ENCODE measurements around the gene NIM1K.
A peak's percentile ranks its signal among the peaks of the same experiment; 100 is the strongest.

The NIM1K gene

DNA sequence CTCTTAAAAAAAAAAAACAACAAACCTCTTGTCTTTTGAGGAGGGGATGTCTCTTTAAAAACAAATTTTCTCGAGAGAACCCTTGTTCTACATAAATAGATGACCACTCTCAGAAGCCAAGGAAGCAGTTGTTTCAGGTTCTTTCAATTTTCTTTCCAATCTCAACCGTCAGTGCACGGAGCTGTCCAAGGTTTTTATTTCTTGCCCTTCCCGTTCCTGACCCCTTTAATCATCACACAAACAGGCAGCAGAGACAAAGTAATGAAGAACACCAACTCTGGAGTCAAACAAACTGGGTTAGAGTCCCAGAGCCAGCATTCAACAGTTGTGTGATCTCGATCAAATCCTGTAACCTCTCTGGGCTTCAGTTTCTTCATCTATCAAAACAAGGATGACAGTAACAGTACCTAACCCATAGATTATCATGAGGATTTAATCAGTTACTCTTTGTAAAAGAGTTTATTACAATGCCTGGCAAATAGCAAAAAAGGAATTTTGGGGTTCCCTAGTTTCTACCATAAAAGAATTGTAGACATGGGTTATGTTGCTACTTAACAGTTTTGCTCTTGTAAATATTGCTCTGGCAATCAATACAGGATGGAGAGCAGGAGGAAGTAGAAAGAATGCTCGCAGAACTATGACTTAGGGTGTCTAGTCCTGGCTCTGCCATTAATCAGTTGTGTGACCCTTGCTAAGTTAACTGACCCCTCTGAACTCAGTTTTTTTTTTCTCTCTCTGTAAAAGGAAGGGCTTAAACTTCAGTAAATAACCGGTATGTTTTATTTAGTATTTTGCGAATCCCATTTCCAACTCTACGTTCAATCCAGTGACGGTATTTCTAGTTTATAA, 1.0 kb upstream of the NIM1K start:
- no peaks in the 10 kb centered on the region for H3K27me3 ChIP-seq
- H3K4me3 ChIP-seq: peak overlapping the region; percentile 49 to 70
- no peaks in the 10 kb centered on the region for H3K36me3 ChIP-seq
- peaks cover 0 to 28% (median 22%) of the 10 kb centered on the region in 4 donors for H3K4me1 ChIP-seq
- no peaks in the 10 kb centered on the region for H3K9me3 ChIP-seq
- H3K27ac ChIP-seq: no peak overlapping the region
- intact Hi-C loops (cut with DNase I; ENCODE audit: low total_unique reads): no loop called here
- no peak for DNase-seq
- TF ChIP-seq, protein P1, sequence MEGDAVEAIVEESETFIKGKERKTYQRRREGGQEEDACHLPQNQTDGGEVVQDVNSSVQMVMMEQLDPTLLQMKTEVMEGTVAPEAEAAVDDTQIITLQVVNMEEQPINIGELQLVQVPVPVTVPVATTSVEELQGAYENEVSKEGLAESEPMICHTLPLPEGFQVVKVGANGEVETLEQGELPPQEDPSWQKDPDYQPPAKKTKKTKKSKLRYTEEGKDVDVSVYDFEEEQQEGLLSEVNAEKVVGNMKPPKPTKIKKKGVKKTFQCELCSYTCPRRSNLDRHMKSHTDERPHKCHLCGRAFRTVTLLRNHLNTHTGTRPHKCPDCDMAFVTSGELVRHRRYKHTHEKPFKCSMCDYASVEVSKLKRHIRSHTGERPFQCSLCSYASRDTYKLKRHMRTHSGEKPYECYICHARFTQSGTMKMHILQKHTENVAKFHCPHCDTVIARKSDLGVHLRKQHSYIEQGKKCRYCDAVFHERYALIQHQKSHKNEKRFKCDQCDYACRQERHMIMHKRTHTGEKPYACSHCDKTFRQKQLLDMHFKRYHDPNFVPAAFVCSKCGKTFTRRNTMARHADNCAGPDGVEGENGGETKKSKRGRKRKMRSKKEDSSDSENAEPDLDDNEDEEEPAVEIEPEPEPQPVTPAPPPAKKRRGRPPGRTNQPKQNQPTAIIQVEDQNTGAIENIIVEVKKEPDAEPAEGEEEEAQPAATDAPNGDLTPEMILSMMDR (IDR thresholded peaks at IDR 0.05): no peak

DNA sequence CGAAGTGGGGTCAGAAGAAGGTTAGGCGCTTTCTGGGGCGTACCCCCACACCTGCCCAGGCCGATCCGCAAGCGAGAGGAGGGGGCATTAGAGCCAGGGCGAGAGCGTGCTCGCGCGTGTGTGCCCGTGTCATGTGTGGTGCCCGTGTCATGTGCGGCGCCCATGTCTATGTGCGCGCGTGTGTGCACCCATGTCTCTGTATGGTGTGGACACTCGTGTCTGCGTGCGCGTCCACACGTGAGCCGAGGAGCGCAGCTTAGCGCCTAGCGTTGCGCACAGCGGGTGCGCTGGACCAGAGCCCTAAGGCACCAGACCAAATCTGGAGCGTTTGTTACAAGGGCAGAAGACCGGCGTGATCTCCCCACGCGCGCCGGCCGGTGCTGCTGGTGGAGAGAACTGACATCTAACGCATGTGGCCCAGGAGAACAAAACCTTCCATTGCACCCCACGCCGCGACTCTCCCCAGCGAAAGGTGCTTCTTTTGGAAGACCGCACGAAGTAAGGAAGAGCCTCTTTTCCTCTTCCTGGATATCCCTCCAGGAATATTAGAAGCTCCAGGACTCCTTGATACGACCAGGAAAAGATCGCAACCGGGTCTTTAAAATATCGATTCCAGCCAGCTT, 644 bp downstream of the NIM1K start:
- intact Hi-C loops (cut with DNase I; ENCODE audit: low total_unique reads): no loop called here
- TF ChIP-seq, protein P1 (IDR thresholded peaks at IDR 0.05): no peak

DNA sequence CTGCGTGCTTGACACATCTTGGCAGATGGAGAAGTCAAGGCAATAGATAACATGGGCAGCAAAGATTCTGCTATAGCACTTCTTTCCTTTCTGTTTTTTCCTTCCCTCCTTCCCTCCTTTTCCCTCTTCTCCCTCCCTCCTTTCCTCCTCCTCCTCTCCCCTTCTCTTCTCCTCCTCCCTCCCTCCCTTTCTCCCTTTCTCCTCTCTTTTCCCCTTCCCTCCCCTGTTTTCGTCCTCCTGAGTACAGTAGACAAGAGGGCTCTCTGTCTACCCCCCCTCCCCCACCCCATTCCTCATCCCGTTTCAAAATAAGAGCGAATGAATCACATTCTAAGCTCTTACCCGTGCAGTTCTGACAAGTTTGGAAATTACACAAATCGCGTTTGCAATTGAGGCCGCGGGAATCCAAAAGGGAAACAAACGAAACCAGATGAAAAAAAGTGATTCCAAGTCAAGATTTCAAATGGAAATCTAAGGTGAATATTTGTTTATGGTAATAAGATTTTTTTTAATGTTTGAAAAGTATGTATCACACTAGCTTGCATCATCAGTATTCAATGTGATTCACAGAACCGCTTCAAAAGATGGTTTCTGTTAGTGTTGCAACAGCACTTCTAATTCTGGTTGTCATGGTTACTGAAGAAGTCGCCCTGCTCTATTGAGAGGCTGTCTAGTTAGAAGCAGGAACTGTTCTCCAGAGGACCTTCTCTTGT, 1.3 kb downstream of the NIM1K start:
- Histone ChIP-seq H3K36me3 (no peaks in the 10 kb centered on the region), H3K27ac (peak overlapping the region in 1 of 2 donors; percentile 6), H3K4me3 (peak overlapping the region; percentile 49 to 70), H3K4me1 (peaks cover 0 to 28% (median 22%) of the 10 kb centered on the region in 4 donors), H3K9me3 (no peaks in the 10 kb centered on the region), H3K27me3 (no peaks in the 10 kb centered on the region)
- TF ChIP-seq, protein P1 (IDR thresholded peaks at IDR 0.05): no peak
- DNase-seq: no peak
- intact Hi-C loops (cut with DNase I; ENCODE audit: low total_unique reads): no loop called here

More for the DNA sequence above, 644 bp downstream of the NIM1K start:
- no peaks in the 10 kb centered on the region for H3K27me3 ChIP-seq
- peaks cover 0 to 28% (median 22%) of the 10 kb centered on the region in 4 donors for H3K4me1 ChIP-seq
- H3K9me3 ChIP-seq: no peaks in the 10 kb centered on the region
- DNase-seq: no peak
- peak overlapping the region in 1 of 2 donors; percentile 6 for H3K27ac ChIP-seq
- H3K36me3 ChIP-seq: no peaks in the 10 kb centered on the region
- H3K4me3 ChIP-seq: peak overlapping the region; percentile 49 to 70

DNA sequence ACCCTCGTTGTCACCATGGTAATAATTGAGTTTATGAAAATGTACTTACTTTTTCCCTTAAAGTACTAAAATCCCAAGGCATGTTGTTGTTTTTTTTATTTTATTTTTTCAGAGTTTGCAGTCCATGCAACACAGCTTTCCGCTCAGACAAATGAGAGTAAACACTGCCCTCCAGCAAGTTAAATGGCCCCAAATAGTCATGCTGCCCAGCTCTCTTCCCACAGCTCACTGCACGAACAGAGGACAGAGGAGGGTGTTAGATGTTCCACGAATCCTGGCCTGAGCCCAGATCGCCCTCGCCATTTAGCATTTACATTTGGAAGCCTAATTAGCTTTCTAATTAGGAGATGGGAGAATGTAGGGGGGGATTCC, 1.9 kb downstream of the NIM1K start:
- Histone ChIP-seq H3K36me3 (no peaks in the 10 kb centered on the region), H3K27ac (no peak overlapping the region), H3K4me1 (peaks cover 0 to 28% (median 22%) of the 10 kb centered on the region in 4 donors), H3K9me3 (no peaks in the 10 kb centered on the region), H3K4me3 (peak overlapping the region; percentile 49 to 70), H3K27me3 (no peaks in the 10 kb centered on the region)
- no peak for DNase-seq
- TF ChIP-seq, protein P1 (IDR thresholded peaks at IDR 0.05): no peak
- intact Hi-C loops (cut with DNase I; ENCODE audit: low total_unique reads): no loop called here

DNA sequence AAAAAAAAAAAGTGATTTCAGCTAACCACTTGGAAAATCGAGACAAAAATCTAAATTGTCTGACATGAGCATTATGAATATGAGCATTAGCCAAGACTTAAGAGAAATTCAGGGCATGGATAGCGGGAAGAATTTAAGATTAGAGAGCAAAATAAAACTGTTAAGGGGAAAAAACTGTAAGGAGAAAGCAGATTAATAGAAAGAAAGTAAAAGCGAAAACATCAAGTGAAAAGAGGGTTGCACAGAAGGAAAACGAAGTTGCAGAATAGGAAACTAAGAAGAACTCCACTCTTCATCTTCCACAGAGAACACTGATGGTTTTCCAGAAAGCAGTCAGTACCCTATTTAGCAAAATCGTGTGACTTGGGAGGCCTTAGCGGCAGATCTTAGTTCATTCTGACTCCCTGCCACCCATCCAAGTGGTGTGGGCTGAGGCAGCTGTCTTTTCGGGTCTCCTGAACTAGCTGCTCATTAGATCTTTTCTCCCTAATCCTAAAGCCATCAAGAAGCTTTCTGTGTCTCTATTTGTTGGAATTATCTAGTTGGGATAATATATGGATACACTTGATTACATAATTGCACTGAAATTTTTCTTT, 3.7 kb downstream of the NIM1K start:
- DNase-seq: no peak
- no peaks in the 10 kb centered on the region for H3K36me3 ChIP-seq
- no peaks in the 10 kb centered on the region for H3K27me3 ChIP-seq
- intact Hi-C loops (cut with DNase I; ENCODE audit: low total_unique reads): no loop called here
- TF ChIP-seq, protein P1 (IDR thresholded peaks at IDR 0.05): no peak
- H3K27ac ChIP-seq: no peak overlapping the region
- H3K9me3 ChIP-seq: no peaks in the 10 kb centered on the region
- peaks cover 0 to 28% (median 22%) of the 10 kb centered on the region in 4 donors for H3K4me1 ChIP-seq
- no peak overlapping the region for H3K4me3 ChIP-seq
